Measurements from ENCODE around the gene POU3F3.
A peak's percentile ranks its signal among the peaks of the same experiment; 100 is the strongest.

Gene POU3F3

DNA sequence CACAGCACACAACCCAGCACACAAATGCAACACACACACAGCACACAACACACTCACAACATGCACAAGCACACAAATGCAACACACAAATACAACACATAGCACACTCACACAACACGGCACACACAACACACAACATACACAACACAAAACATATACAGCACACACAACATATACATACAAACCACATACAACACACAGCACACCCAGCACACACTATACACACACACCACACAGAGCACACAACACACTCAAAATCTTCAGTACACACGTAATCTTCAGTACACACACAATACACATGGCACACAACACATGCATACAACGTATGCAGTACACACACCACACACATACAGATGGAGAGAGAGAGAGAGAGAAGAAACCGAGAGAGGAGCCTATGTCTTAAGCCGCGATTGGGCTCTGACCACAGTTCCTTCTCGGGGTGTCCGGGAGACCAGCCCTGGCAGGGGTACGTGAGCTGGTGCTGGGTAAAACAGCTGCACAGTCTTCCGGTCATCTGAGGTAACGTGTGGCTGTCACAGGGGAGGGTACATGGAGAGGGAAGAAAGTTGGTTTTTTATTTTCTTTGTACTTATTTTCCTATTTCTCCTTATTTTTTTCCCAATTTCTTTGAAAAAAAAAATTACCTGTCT lies 25.1 kb downstream of the POU3F3 start:
- DNase-seq = no peak

DNA sequence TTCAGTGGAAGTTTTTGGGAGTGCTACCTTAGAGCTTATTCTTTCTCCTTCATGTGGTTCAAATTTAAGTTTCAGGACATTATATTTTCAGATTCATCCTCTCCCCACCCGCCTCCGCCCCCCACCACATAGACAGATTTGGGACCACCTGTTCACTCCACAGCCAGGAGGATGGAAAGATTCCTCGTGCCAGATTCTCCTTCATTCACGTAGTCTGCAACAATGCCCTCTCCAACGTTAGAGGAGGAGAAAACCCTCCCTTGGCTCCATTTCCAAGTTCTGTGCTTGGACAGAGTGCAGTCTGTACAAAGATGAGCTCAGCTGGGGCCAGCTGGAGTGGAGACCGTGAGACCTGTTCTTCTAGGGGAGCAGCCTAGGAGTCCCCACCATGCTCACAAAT lies 26.2 kb downstream of the POU3F3 start:
- DNase-seq = no peak

DNA sequence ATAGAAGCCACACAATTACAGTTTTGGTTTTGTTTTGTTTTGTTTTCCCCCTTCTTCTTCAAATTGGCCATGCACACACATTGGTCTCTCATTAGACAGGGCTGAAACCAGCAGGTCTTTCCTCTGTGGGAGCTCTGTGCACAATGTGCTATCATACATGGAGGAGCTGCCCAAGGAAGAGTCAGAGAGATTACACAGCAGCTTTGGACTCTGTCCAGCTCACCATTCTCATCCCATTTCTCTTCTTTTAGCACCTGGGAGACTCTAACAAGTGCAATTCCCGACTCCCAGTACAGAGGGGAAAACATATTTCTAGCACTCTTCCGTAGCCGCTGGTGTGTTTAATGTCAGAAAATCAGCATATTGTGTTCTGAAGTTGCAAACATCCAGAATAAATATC lies 29.4 kb downstream of the POU3F3 start:
- no peak for DNase-seq

DNA sequence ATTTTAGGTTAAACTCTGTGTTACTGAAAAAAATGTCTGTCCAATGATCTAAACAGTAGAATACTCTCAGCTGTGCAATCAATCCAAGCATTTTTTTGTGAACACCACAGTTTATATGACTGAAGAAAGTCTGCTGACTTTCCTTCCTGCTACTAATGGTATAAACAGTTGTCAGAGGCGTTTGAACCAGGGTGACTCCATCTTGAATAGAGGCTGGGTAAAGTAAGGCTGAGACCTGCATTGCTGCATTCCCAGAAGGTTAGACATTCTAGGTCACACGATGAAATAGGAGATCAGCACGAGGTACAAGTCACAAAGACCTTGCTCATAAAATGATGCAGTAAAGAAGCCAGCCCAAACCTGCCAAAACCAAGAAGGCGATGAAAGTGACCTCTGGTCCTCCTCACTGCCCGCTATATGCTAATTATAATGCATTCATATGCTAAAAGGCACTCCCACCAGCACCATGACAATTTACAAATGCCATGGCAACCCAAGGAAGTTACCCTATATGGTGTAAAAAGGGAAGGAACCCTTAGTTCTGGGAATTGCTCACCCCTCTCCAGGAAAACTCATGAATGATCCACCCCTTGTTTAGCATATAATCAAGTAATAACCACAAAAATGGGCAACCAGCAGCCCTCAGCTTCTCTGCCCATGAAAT lies 31.3 kb downstream of the POU3F3 start:
- DNase-seq = no peak

DNA sequence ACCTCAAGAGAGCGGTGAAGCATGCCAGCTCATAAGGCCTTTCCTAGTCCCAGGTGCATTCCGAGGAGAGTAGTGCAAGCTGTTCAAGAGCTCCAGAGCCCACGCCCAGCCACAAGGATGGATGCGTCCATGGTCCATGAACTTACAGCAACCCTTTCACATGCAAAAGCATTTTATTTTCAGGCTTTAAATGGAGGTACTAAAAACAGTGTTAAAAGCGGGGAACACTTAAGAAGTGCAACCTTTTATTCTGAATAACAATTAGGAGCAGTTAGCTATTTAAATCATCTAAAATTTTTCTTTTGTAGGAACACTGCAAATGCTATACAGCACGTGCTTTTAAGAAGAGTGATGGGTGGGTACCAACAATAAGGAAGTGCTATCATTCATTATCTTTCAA lies 33.8 kb downstream of the POU3F3 start:
- DNase-seq = no peak

DNA sequence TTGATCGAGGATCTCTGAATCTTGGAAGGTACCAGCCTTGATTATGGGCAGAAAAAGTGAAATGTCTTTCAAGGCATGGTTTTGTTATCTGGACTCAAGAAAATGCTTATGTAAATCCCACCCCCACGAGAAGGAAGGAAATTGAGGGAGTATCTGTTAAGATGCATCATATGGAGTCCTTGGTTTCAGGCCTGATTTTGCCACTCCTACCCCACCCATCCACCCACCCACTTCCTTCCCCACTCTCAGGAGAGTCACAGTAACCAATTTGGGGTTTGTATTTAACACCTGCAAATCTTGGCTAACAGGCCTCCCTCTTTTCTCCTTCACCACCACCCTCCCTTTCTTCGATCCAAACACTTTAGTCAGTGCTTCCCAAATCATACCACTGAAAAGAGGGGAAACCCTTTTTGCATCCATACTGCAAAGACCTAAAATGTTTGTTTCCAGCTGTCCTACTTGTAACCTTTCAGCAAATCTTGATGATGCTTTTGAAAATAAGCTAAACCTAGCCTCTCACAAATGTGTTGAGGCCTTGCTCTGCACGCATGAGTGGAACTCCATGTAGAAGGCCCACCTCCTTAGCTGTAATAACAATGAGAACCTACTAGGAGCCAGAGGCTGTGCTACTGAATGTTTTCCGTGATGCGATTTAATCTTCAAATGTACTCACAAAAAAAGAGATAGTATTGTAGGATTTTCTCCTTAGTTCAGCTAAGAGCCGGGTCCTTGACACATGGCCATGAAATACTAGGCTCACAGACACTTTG lies 34.8 kb downstream of the POU3F3 start:
- DNase-seq = no peak

DNA sequence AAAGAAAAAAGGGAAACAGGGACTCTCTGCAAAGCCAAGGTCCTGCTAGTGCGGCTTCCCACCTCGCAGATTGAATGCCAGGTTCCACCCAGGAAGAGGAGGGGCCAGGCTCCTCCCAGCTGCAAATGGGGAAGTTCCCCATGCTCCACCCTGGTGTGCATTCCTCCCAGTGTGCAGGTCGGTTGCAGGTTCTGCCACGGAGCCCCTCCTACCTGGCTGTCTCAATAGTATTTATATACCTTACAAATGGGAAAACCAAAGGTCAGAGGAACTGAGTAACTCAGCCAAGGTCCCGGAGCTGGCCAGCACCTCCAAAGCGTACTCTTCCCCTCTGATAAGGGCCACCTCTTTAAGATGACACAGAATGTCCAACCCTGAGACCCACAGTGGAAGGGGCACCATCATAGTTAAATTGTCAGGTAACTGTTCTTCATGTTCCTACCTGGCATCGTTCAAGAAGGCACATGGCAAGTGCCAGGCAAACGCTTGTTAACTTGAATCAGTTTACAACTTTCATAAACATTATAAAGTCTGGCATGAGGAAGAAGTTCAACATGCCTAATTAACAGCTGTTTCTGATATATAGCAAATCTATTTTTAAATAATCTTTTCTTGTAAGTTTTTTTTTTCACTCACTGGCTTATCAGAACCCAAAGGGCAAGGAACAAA lies 35.5 kb downstream of the POU3F3 start:
- DNase-seq = peak; percentile 70

DNA sequence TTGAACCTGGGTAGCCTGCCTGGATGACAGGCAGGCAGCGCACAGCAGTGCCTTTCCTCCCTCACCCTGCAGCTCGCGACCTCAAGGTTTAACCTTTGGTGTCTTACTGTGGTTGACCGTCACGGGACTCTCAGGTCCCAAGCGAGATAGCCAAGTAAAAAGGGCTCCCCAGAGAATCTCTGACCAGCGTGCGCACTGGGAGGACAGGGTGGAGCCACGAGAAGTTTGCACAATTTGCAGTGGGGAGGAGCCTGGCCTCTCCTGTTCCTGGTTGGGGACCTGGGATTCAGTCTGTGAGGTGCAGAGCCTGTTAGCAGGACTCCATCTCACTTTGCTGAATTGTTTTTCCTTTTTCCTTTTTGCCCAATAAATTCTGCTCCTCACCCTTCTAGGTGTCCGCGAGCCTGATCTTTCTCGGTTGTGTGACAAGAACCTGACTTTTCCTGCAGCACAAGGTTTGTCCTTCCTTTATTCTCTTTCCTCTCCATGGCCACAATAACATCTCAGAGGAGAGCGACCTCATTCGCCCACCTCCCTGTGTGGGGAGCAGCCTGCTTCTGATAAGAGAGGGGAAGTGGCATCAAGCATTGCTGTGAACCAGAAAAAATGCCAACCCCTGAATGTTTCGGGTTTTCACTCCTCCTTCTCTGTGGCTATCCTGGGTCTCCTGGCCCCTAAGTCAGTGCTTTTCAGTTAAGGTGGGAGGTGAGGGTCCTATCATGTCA lies 36.2 kb downstream of the POU3F3 start:
- peak; percentile 59 for DNase-seq

DNA sequence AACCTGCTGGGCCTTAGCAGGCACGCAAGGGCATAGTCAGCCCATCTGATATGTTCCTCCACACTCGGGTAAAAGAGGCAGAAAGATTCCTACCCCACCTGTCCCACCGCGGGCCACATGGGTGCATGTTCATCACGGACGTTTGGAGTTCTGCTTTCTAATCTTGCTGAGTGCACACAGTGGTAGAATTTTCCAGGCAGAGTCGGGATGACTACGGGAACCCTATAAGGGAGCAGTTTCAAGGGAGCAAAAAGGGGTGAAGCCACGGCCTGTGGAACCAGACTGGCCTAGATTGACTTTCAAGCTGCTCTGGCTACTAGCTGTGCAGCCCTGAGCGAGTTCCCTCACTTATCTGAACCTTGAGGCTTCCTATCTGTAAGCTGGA lies 36.8 kb downstream of the POU3F3 start:
- no peak for DNase-seq

DNA sequence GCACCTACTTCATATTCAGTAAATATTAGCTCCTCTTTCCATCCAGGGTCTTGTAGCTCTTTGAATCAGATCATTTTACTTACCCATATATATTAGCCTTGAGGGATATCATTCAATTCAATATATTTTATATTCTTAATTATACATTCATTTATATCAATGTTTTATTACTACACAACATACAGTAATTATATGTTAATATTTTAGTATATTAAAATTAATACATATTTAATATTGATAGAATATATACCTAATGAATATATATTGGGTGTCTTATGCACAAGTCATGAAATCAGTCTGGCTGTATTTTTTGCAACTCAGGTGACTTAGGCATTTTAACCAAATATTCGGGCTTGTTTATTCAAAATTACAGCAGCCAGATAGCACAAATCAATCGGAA lies 37.2 kb downstream of the POU3F3 start:
- no peak for DNase-seq

DNA sequence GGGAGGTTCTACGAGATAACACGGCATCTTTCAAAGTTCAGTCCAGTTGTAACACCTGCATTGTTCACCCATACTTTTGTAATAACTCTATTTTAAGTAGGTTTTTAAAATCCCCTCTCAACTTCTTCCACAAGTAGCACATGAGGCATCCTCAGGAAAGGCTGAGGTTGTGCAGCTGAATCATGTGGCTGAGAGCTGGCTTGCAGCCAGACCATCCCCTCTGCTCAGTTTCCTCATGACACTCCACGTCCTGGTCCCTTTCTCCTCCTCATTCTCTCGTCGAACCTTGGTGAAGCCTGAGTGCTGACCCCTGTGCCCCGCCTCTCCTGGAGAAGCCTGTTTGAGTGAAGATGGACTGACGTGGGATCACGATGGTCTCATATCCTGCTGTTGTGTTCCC lies 42.5 kb downstream of the POU3F3 start:
- no peak for DNase-seq

DNA sequence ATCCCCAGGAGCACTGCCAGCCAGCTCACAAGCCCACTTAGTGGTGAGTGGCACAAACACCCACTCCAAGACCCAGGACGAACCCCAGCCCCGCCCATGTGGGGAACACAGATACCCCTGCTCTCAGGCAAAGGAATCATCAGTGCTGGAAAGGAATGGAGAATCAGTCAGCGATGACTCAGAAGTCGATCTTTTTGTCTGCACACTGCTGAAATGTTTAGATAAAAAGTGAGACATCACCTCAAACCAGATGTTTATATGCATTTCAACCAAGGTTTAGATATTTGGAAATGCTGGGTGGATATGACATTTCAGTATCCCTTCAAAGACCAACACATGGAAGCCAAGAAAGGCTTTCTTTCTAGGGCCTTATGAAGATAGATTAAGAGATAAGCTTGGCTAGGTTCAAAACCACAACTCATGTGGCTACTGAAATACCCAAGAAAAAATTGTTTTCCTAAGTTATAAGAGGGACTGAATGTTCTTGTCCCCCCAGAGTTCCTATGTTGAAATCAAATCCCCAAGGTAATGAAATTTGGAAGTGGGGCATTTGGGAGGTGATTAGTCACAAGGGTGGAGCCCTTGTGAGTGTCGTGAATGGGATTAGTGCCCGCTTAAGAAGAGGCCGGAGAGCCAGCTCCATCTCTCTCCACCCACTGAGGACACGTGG lies 43.7 kb downstream of the POU3F3 start:
- peak; percentile 28 for DNase-seq

DNA sequence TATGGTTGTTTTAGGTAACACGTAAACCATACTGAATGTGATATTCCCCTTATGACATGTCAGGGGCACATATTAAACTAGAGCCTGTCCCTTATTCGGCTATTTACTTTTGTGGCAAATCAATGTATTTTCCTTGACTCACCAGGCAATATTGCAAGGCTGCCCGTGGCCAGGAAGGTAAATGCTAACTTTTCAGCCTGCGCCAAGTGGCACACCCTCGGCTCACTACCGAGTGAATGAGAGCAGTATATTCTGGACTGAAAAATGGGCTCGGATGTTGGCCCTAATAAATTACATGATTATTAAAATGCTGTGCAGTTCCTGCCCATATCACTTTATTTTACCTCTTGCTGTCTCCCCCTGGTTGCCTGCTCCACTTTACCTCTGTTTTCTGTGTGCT lies 46.7 kb downstream of the POU3F3 start:
- no peak for DNase-seq

DNA sequence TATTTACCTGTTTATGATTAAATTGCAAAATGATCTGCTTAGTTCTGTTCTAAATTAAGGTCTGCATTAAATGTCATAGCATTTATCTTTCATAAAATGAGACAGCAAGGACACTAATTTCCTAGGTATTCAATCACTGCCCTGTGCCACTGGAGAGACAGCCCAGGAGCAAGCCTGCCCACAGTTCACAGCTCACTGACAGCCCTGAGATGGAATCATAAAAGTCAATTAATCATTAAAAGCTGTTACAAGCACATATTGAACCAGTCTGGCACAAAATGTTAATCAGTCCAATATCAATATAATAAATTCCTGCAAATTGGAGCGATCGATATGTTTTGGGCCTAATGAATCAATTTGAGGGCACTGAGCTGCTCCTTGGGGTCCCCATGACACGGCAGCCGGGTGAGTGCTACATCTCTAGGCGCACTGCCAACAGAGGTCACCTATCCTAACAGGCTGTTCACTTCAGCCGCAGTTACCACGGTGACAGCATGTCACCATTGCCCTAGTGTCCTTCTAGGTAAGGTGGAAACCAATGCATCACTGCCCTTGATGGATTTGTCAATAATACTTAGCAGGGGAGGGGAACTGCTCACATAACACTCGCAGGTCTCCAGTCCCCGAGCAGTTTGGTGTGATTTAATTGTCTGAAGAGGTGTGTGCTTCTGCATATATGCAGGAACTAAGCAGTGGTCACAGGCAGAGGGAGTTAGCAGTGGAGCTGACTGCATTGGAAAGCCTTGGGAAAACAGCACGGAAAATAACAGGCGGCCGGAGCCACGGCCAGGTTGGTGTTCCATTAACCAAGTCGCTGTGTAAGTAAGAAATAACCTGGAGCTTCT lies 47.3 kb downstream of the POU3F3 start:
- no peak for DNase-seq

DNA sequence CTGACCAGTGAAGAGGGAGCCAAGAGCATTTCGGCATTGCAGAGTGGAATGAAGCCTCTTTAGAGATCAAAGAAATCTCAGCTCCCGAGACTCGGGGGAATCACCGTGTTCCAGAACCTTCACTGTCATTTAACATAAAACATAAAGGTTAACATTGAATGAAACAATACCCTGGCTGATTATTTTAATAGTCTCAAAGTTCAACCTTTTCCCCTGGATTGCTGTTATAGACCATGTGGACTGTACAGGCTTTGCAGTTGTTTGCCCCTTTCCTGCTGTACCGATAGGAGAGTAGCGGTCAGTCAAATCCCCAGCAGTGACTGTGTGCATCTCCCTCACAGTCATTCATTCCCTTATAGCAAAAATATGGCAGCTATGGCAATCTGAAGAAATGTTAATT lies 48.4 kb downstream of the POU3F3 start:
- DNase-seq = no peak
